IMR-90 (cell line): ENCODE measurements around the gene RNF144B. TPM values are rescaled to one million over a fixed set of nuclear protein-coding genes. Genes with fewer than 3 reads are reported as not detected.

Experiments used
- ATAC-seq: fragments of 200-7000 bp; cut with Tn5 transposase; 2 replicates; pipeline ENCODE4 v1.9.1; 2020; ENCODE audit warnings: low read depth, mild to moderate bottlenecking, moderate library complexity
- BruUV-seq: library from RNA; stranded (reverse); fragments of 400-500 nt; replicated peaks from 2 replicates; lab custom pipeline; 2021; lab: Mats Ljungman, UMichigan
- CTCF ChIA-PET: fragments of 300-600 bp; formaldehyde crosslinking; extraction: SDS; loops from one replicate; lab custom pipeline; 2021; ENCODE audit warnings: antibody characterized with exemption; lab: Yijun Ruan, JAX
- POLR2A ChIA-PET: fragments of 300-600 bp; sonication (Branson Sonifier 250); formaldehyde crosslinking; loops from one replicate; lab custom pipeline; 2022; ENCODE audit warnings: antibody characterized with exemption; ENCODE audit not compliant: unreplicated experiment; lab: Charles Lee
- DNase-seq: peaks from one replicate; pipeline ENCODE4 v3.0.0; 2013
- H2AFZ ChIP-seq: replicated peaks from 2 replicates; pipeline ENCODE3; 2013; ENCODE audit warnings: low read length, mild to moderate bottlenecking; ENCODE audit not compliant: poor library complexity
- H2AK5ac ChIP-seq: 2 replicates; pipeline ENCODE4 v1.6.1; 2013; ENCODE audit warnings: low read depth, low read length, inconsistent platforms
- H2AK9ac ChIP-seq: replicated peaks from 2 replicates; pipeline ENCODE3; 2013; ENCODE audit warnings: mild to moderate bottlenecking, low read depth, low read length, moderate library complexity; ENCODE audit not compliant: poor library complexity
- H2BK120ac ChIP-seq: 2 replicates; pipeline ENCODE4 v1.6.1; 2013; ENCODE audit warnings: low read depth, low read length, inconsistent platforms
- H2BK15ac ChIP-seq: 3 replicates; pipeline ENCODE4 v1.6.1; 2013; ENCODE audit warnings: low read depth, low read length, inconsistent platforms
- H2BK20ac ChIP-seq: 2 replicates; pipeline ENCODE4 v1.6.1; 2013; ENCODE audit warnings: low read depth, mild to moderate bottlenecking, inconsistent platforms, low read length, moderate library complexity
- H2BK5ac ChIP-seq: 2 replicates; pipeline ENCODE4 v1.6.1; 2013; ENCODE audit warnings: mild to moderate bottlenecking, low read depth, low read length, inconsistent platforms; ENCODE audit not compliant: poor library complexity, severe bottlenecking
- H3K14ac ChIP-seq: replicated peaks from 2 replicates; pipeline ENCODE4 v1.6.1; 2013; ENCODE audit warnings: low read depth, low read length, inconsistent platforms
- H3K18ac ChIP-seq: 2 replicates; pipeline ENCODE4 v1.6.1; 2013; ENCODE audit warnings: low read depth, low read length, control low read depth
- H3K23ac ChIP-seq: 2 replicates; pipeline ENCODE4 v1.6.1; 2013; ENCODE audit warnings: low read depth, low read length, inconsistent platforms
- H3K27ac ChIP-seq: 2 replicates; pipeline ENCODE4 v1.5.1; 2013; ENCODE audit warnings: mild to moderate bottlenecking, control low read depth, low read length; ENCODE audit not compliant: insufficient read depth
- H3K27me3 ChIP-seq: 2 replicates; pipeline ENCODE4 v1.6.1; 2013; ENCODE audit warnings: low read length; ENCODE audit not compliant: control insufficient read depth, insufficient read depth
- H3K36me3 ChIP-seq: 2 replicates; pipeline ENCODE4 v1.6.1; 2013; ENCODE audit warnings: low read length, mixed read lengths; ENCODE audit not compliant: control insufficient read depth, insufficient read depth
- H3K4ac ChIP-seq: 2 replicates; pipeline ENCODE4 v1.6.1; 2013; ENCODE audit warnings: low read depth, low read length, inconsistent platforms
- H3K4me1 ChIP-seq: 2 replicates; pipeline ENCODE4 v1.6.1; 2013; ENCODE audit warnings: low read length, mixed read lengths; ENCODE audit not compliant: control insufficient read depth, insufficient read depth
- H3K4me2 ChIP-seq: 2 replicates; pipeline ENCODE4 v1.6.1; 2013; ENCODE audit warnings: low read depth, mild to moderate bottlenecking, control low read depth, low read length, moderate library complexity
- H3K4me3 ChIP-seq: 2 replicates; pipeline ENCODE4 v1.5.1; 2013; ENCODE audit warnings: low read depth, mild to moderate bottlenecking, control low read depth, low read length, moderate library complexity; ENCODE audit not compliant: insufficient read depth
- H3K56ac ChIP-seq: 2 replicates; pipeline ENCODE4 v1.6.1; 2013; ENCODE audit warnings: low read length, inconsistent platforms; ENCODE audit not compliant: insufficient read depth; ENCODE audit errors: extremely low read depth
- H3K79me1 ChIP-seq, 2 experiments: 2 replicates each; pipeline ENCODE4 v1.6.1; 2013; ENCODE audit warnings: low read length in 2 of 2, inconsistent platforms in 1 of 2, low read depth in 1 of 2
- H3K9ac ChIP-seq: 2 replicates; pipeline ENCODE4 v1.6.1; 2013; ENCODE audit warnings: low read depth, low read length, control low read depth
- H3K9me1 ChIP-seq: 2 replicates; pipeline ENCODE4 v1.6.1; 2013; ENCODE audit warnings: low read length, inconsistent platforms; ENCODE audit not compliant: insufficient read depth
- H3K9me3 ChIP-seq: 2 replicates; pipeline ENCODE4 v1.6.1; 2013; ENCODE audit warnings: low read length; ENCODE audit not compliant: control insufficient read depth, insufficient read depth
- H4K20me1 ChIP-seq: 2 replicates; pipeline ENCODE4 v1.6.1; 2013; ENCODE audit warnings: low read length, inconsistent platforms; ENCODE audit not compliant: insufficient read depth
- H4K5ac ChIP-seq: 2 replicates; pipeline ENCODE4 v1.6.1; 2013; ENCODE audit warnings: mild to moderate bottlenecking, low read depth, low read length, control low read depth
- H4K8ac ChIP-seq, 2 experiments: 2 replicates each; pipeline ENCODE4 v1.6.1; 2013; ENCODE audit warnings: low read depth in 2 of 2, low read length in 2 of 2, control low read depth in 1 of 2, inconsistent platforms in 1 of 2
- H4K91ac ChIP-seq: 2 replicates; pipeline ENCODE4 v1.6.1; 2013; ENCODE audit warnings: low read depth, low read length, inconsistent platforms; ENCODE audit not compliant: insufficient read depth
- BHLHE40 ChIP-seq: fragments of 150-350 bp; IDR thresholded peaks from 2 replicates; pipeline ENCODE4 v1.6.1; 2016; ENCODE audit warnings: mild to moderate bottlenecking, low read depth, low read length
- CEBPB ChIP-seq: IDR thresholded peaks from 2 replicates; pipeline ENCODE4 v1.6.1; 2012; ENCODE audit warnings: low read depth, low read length, improper control_type of control experiment
- CHD1 ChIP-seq: IDR thresholded peaks from 2 replicates; pipeline ENCODE4 v1.6.1; 2012; ENCODE audit warnings: low read depth, low read length, improper control_type of control experiment
- ELK1 ChIP-seq: fragments of 150-350 bp; IDR thresholded peaks from 2 replicates; pipeline ENCODE4 v1.6.1; 2016; ENCODE audit warnings: low read depth, mild to moderate bottlenecking, low read length, moderate library complexity, borderline replicate concordance
- FOS ChIP-seq: fragments of 150-350 bp; IDR thresholded peaks from 2 replicates; pipeline ENCODE4 v1.6.1; 2016; ENCODE audit warnings: low read depth, low read length
- MAFK ChIP-seq: IDR thresholded peaks from 2 replicates; pipeline ENCODE4 v1.6.1; 2012; ENCODE audit warnings: low read depth, low read length, improper control_type of control experiment
- MAZ ChIP-seq: IDR thresholded peaks from 2 replicates; pipeline ENCODE4 v1.6.1; 2012; ENCODE audit warnings: low read depth, mild to moderate bottlenecking, low read length, improper control_type of control experiment, moderate library complexity, borderline replicate concordance
- MXI1 ChIP-seq: IDR thresholded peaks from 2 replicates; pipeline ENCODE4 v1.6.1; 2012; ENCODE audit warnings: low read depth, mild to moderate bottlenecking, low read length, moderate library complexity, borderline replicate concordance
- NFE2L2 ChIP-seq: fragments of 150-350 bp; IDR thresholded peaks from 2 replicates; pipeline ENCODE4 v1.6.1; 2016; ENCODE audit warnings: low read depth, mild to moderate bottlenecking, low read length
- POLR2A ChIP-seq: IDR thresholded peaks from 2 replicates; pipeline ENCODE4 v1.6.1; 2012; ENCODE audit warnings: mild to moderate bottlenecking, low read depth, low read length
- RAD21 ChIP-seq: IDR thresholded peaks from 2 replicates; pipeline ENCODE4 v1.6.1; 2012; ENCODE audit warnings: low read length, improper control_type of control experiment
- RCOR1 ChIP-seq: IDR thresholded peaks from 2 replicates; pipeline ENCODE4 v1.6.1; 2012; ENCODE audit warnings: mild to moderate bottlenecking, low read length, improper control_type of control experiment; ENCODE audit not compliant: insufficient replicate concordance
- RFX5 ChIP-seq: IDR thresholded peaks from 2 replicates; pipeline ENCODE4 v1.8.0; 2012; ENCODE audit warnings: low read depth, mild to moderate bottlenecking, low read length, moderate library complexity
- SMC3 ChIP-seq: fragments of 150-350 bp; IDR thresholded peaks from 2 replicates; pipeline ENCODE4 v1.6.1; 2016; ENCODE audit warnings: low read depth, mild to moderate bottlenecking, antibody characterized with exemption, low read length, moderate library complexity
- WGBS, 2 experiments: methylation state at CpG; one replicate each; pipeline versions ENCODE4 v1.1.5 to v1.1.7; 2013; ENCODE audit warnings: missing lambda C conversion rate in 2 of 2; ENCODE audit not compliant: insufficient read length in 1 of 2; ENCODE audit errors: extremely low coverage in 2 of 2; 5-methylcytosine and 5-hydroxymethylcytosine counted together
- dilution Hi-C: fragments of 300-500 bp; cut with HindIII; formaldehyde crosslinking; loops from one replicate; pipeline ENCODE4 v1.14.3; 2018; ENCODE audit warnings: low sequenced_read_pairs; ENCODE audit not compliant: unreplicated experiment
- in situ Hi-C: fragments of 300-500 bp; cut with MboI; formaldehyde crosslinking; loops from 3 replicates; pipeline ENCODE4 v1.14.3; 2019; ENCODE audit warnings: low sequenced_read_pairs, inconsistent platforms, mixed read lengths
- intact Hi-C: fragments of 100-400 bp; cut with micrococcal nuclease; formaldehyde crosslinking; loops from 2 replicates; pipeline ENCODE4 v1.10.0; 2022
- polyA plus RNA-seq, 3 experiments: library from polyadenylated mRNA; depleted of rRNA; stranded (reverse); fragments of >200 nt; gene quantifications; 2 replicates each; pipeline ENCODE4 v1.2.3, GENCODE V29; 2012; ENCODE audit warnings: low replicate concordance in 1 of 3
- total RNA-seq: library from RNA; depleted of rRNA; stranded (reverse); fragments of >200 nt; gene quantifications from 2 replicates; pipeline ENCODE4 v1.2.3, GENCODE V29; 2012
- TF ChIP-seq, protein P1 (sequence below): conservative IDR thresholded peaks from 2 replicates; pipeline ENCODE4 v1.5.1; 2012; ENCODE audit warnings: mild to moderate bottlenecking, low read depth, low read length, improper control_type of control experiment
- TF ChIP-seq, protein P2 (sequence below): fragments of 150-350 bp; IDR thresholded peaks from 2 replicates; pipeline ENCODE4 v1.6.1; 2017; ENCODE audit warnings: mild to moderate bottlenecking, antibody characterized with exemption, low read length, low read depth

The RNF144B gene
- total and polyA plus RNA-seq, 2 of the 4 experiments (the other 2 are of a cell fraction), result 0.44 to 2.7 TPM

GRCh38 chr6:18383441-18383840 lies 3.7 kb upstream of the RNF144B start:
- Histone ChIP-seq H2BK5ac (no peak overlapping the region), H2BK20ac (no peak overlapping the region), H3K4ac (no peak overlapping the region), H3K36me3 (no peaks in the 10 kb centered on the region), H3K27me3 (no peaks in the 10 kb centered on the region; the same call in 1 of the 2 replicates), H3K23ac (no peak overlapping the region), H4K5ac (no peak overlapping the region), H4K91ac (no peak overlapping the region), H4K20me1 (no peaks in the 10 kb centered on the region), H3K14ac (no peak overlapping the region), H3K4me2 (no peak overlapping the region), H3K4me1 (peaks cover 3% of the 10 kb centered on the region), H2BK15ac (no peak overlapping the region), H3K9me1 (no peaks in the 10 kb centered on the region), H2AK9ac (no peak overlapping the region), H3K27ac (no peak overlapping the region), H3K56ac (no peak overlapping the region), H3K79me1 (no peaks in the 10 kb centered on the region), H3K18ac (no peak overlapping the region), H2BK120ac (no peak overlapping the region), H3K4me3 (no peak overlapping the region), H3K9ac (no peak overlapping the region), H2AFZ (no peak overlapping the region), H3K9me3 (no peaks in the 10 kb centered on the region), H4K8ac (no peak overlapping the region), H2AK5ac (no peak overlapping the region)
- ChIA-PET CTCF (interaction anchor here (1.0 kb wide), 1 partner anchor 56 kb away, joined by 3 read pairs; no protein-coding TSS in a partner anchor), POLR2A (interaction anchor here (0.6 kb wide), 1 partner anchor 243 kb away, joined by 4 read pairs; no protein-coding TSS in a partner anchor)
- no peak for DNase-seq
- in situ Hi-C loops, result no loop called here
- dilution Hi-C loops, result no loop called here
- no peak for ATAC-seq
- WGBS, 2 experiments, result no CpG with 5 or more reads among the region's 2 CpGs
- no TSS peak for BruUV-seq
- intact Hi-C loops, result no loop called here
- TF ChIP-seq BHLHE40 (no peak), MAFK (no peak), FOS (no peak), MAZ (no peak), SMC3 (no peak), CEBPB (no peak), NFE2L2 (no peak), RFX5 (no peak), POLR2A (no peak), MXI1 (no peak), CHD1 (no peak), ELK1 (no peak), RAD21 (no peak), RCOR1 (no peak)
- TF ChIP-seq, protein P1, sequence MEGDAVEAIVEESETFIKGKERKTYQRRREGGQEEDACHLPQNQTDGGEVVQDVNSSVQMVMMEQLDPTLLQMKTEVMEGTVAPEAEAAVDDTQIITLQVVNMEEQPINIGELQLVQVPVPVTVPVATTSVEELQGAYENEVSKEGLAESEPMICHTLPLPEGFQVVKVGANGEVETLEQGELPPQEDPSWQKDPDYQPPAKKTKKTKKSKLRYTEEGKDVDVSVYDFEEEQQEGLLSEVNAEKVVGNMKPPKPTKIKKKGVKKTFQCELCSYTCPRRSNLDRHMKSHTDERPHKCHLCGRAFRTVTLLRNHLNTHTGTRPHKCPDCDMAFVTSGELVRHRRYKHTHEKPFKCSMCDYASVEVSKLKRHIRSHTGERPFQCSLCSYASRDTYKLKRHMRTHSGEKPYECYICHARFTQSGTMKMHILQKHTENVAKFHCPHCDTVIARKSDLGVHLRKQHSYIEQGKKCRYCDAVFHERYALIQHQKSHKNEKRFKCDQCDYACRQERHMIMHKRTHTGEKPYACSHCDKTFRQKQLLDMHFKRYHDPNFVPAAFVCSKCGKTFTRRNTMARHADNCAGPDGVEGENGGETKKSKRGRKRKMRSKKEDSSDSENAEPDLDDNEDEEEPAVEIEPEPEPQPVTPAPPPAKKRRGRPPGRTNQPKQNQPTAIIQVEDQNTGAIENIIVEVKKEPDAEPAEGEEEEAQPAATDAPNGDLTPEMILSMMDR, result no peak
- TF ChIP-seq, protein P2, sequence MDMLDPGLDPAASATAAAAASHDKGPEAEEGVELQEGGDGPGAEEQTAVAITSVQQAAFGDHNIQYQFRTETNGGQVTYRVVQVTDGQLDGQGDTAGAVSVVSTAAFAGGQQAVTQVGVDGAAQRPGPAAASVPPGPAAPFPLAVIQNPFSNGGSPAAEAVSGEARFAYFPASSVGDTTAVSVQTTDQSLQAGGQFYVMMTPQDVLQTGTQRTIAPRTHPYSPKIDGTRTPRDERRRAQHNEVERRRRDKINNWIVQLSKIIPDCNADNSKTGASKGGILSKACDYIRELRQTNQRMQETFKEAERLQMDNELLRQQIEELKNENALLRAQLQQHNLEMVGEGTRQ, result no peak
